ENCODE data around the gene PNPLA1. TPM values are rescaled to one million over a fixed set of nuclear protein-coding genes. Genes with fewer than 3 reads are reported as not detected.

The PNPLA1 gene
- total RNA-seq, 4 donors from 2014 or later, result 0.59 to 0.64 TPM; not detected in 2

DNA sequence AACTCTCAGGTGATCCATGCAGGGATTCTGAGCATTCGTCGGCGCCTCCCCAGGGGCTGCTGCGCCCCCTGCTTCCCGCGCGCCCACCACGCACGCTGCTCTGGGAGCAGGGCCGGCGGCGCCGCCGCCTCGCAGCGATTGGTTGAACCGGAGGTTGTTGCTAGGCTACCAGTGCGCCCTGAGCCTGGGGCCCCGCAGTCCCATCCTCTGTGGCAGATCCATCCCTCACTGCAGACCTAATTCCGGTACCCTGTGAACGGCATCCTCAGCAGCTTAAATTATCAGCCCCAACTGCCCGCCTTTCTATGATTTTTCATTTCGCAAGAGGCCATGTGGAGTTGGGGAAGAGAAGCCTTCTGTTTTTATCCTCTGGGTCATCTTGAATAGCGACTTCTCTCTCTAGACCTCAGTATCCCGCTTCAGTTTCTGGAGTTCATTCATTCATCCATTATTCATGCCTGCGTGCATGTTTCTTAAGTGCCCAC lies 15.4 kb downstream of the PNPLA1 start:
- DNase-seq, result no peak
- Histone ChIP-seq H3K27me3 (peaks cover 0 to 57% (median 2%) of the 10 kb centered on the region in 4 donors), H3K27ac (no peak overlapping the region), H3K9me3 (no peaks in the 10 kb centered on the region), H3K36me3 (no peaks in the 10 kb centered on the region), H3K4me1 (no peaks in the 10 kb centered on the region), H3K4me3 (no peak overlapping the region)
- intact Hi-C loops (cut with DNase I), result no loop called here
- WGBS, 2 donors, result 25 to 30% methylated on average over 11 to 25 of the region's 26 CpGs
- TF ChIP-seq, protein P1, sequence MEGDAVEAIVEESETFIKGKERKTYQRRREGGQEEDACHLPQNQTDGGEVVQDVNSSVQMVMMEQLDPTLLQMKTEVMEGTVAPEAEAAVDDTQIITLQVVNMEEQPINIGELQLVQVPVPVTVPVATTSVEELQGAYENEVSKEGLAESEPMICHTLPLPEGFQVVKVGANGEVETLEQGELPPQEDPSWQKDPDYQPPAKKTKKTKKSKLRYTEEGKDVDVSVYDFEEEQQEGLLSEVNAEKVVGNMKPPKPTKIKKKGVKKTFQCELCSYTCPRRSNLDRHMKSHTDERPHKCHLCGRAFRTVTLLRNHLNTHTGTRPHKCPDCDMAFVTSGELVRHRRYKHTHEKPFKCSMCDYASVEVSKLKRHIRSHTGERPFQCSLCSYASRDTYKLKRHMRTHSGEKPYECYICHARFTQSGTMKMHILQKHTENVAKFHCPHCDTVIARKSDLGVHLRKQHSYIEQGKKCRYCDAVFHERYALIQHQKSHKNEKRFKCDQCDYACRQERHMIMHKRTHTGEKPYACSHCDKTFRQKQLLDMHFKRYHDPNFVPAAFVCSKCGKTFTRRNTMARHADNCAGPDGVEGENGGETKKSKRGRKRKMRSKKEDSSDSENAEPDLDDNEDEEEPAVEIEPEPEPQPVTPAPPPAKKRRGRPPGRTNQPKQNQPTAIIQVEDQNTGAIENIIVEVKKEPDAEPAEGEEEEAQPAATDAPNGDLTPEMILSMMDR (IDR thresholded peaks at IDR 0.05), result no peak
- no peak for TF ChIP-seq POLR2A (IDR thresholded peaks at IDR 0.05)

DNA sequence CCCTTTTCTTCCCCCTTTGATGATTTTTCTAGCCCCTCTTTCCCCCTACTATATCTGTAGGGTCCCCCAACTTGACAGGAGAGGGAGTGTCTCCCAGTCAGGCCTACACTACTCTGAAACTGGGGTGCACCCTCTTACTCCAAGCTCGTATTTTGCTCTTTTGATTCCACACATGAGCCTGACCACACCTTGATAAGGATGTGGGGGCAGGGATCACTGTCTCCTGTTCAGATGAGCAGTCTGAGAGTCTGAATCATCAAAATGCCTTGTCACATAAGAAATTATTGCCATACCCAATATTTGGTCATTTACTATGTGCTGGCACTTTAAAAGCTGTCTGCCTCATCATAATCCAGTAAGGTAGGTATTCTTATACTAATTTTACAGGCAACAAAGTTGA lies 15.9 kb downstream of the PNPLA1 start:
- no peaks in the 10 kb centered on the region for H3K36me3 ChIP-seq
- H3K9me3 ChIP-seq, result no peaks in the 10 kb centered on the region
- WGBS, 2 donors, result 63 to 73% methylated on average over 1 of the region's 1 CpG
- H3K27ac ChIP-seq, result no peak overlapping the region
- no peak for TF ChIP-seq POLR2A (IDR thresholded peaks at IDR 0.05)
- TF ChIP-seq, protein P1 (IDR thresholded peaks at IDR 0.05), result no peak
- H3K27me3 ChIP-seq, result peaks cover 0 to 56% (median 2%) of the 10 kb centered on the region in 4 donors
- no peaks in the 10 kb centered on the region for H3K4me1 ChIP-seq
- DNase-seq, result no peak
- no peak overlapping the region for H3K4me3 ChIP-seq
- intact Hi-C loops (cut with DNase I), result no loop called here

DNA sequence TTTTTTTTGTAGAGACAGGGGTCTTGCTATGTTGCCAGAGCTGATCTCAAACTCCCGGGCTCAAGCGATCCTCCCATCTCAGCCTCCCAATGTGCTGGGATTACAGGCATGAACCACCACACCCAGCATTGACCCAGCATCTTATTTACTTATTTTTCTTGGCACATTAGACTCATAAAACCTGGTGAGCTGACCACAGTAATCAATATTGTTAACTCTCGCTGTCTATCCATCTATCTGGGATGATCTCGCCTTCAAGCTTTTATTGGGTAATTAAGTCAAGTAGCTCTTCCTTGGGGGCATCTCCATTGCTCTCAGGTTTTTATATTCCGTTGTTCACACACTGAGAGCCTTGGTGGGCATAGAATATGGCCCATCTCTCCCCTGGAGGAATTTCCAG lies 17.0 kb downstream of the PNPLA1 start:
- Histone ChIP-seq H3K27me3 (peaks cover 0 to 60% (median 2%) of the 10 kb centered on the region in 4 donors), H3K27ac (no peak overlapping the region), H3K4me1 (no peaks in the 10 kb centered on the region), H3K4me3 (no peak overlapping the region), H3K9me3 (no peaks in the 10 kb centered on the region), H3K36me3 (no peaks in the 10 kb centered on the region)
- intact Hi-C loops (cut with DNase I), result no loop called here
- no peak for DNase-seq
- 72 to 85% methylated on average over 5 of the region's 5 CpGs for WGBS, 2 donors
- TF ChIP-seq, protein P1 (IDR thresholded peaks at IDR 0.05), result no peak
- TF ChIP-seq POLR2A (IDR thresholded peaks at IDR 0.05), result no peak

DNA sequence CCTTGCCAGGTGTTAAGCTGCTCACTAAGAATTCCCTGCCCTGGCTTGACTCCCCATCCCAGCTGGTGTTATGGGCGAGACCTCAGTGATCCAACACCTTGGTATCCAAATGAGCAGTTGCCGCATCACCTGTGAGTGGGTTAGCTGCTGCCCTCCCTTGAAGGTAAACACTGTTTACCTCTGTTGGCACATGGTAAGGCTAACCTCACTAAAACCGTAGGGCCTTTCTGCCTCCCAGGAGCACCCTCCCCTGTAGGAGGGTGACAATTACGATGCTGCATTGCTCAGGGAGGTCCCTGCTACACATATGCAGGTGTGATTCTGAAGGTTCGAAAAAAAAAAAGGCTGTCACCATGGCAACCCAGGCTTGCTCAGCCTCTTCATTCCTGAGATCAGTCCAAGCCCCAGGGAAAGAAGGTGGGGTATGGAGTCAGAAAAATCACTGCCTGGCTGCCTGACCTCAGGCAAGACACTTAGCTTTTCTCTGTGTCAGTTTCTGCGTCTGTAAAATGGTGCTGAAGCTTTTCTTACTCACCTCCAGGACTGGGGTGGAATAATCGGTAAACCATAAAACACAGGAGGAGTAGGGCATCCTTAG lies 19.5 kb downstream of the PNPLA1 start:
- no peak for DNase-seq
- no peaks in the 10 kb centered on the region for H3K9me3 ChIP-seq
- no peak overlapping the region for H3K27ac ChIP-seq
- TF ChIP-seq POLR2A (IDR thresholded peaks at IDR 0.05), result no peak
- TF ChIP-seq, protein P1 (IDR thresholded peaks at IDR 0.05), result no peak
- WGBS, 2 donors, result 52 to 59% methylated on average over 4 to 5 of the region's 7 CpGs
- H3K4me1 ChIP-seq, result no peaks in the 10 kb centered on the region
- peaks cover 0 to 42% (median 2%) of the 10 kb centered on the region in 4 donors for H3K27me3 ChIP-seq
- H3K4me3 ChIP-seq, result no peak overlapping the region
- H3K36me3 ChIP-seq, result no peaks in the 10 kb centered on the region
- intact Hi-C loops (cut with DNase I), result no loop called here

DNA sequence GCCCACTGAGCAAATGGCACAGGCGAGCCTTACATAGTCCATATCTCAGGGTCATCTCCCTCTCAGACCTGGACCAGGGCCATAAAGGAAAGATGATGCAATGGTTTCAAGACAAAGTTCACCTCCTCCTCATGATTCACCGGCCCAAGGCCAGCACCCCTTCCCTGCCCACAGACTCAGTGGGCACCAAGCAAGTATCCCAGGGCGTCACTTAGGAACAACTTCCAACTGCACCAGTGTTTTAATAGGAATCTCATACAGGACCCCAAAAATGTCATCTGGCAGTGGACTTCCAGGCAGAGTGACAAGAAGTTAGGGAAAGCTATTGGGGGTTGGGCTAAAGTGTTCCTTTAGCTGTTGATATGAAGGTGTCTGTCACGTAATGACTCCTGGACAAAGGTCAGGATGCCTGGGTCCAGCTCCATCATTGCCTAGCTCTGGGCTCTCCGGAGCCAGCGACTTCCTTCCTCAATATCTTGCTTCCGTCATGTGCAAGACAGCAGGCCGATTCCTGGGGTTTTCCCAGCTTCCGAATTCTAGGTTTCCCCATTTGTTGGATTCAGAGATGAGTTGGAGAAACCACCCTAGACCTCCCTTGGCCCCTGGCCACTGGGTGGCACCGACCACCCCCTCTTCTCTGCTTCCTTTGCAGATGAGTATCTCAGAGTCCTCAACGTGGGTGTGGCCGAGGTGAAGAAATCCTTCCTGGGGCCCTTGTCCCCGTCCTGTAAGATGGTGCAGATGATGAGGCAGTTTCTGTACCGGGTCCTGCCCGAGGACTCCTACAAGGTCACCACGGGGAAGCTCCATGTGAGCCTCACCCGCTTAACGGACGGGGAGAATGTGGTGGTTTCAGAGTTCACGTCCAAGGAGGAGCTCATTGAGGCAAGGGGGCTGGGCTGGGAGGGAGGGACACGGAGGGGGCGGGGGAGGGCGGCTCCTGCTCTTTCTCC lies 21.1 kb downstream of the PNPLA1 start:
- WGBS, 2 donors, result 64 to 79% methylated on average over 7 to 10 of the region's 23 CpGs
- Histone ChIP-seq H3K36me3 (no peaks in the 10 kb centered on the region), H3K4me3 (no peak overlapping the region), H3K9me3 (no peaks in the 10 kb centered on the region), H3K27me3 (peaks cover 0 to 26% (median 0%) of the 10 kb centered on the region in 4 donors), H3K27ac (no peak overlapping the region), H3K4me1 (no peaks in the 10 kb centered on the region)
- intact Hi-C loops (cut with DNase I), result no loop called here
- no peak for TF ChIP-seq POLR2A (IDR thresholded peaks at IDR 0.05)
- TF ChIP-seq, protein P1 (IDR thresholded peaks at IDR 0.05), result no peak
- DNase-seq, result no peak

Measured in esophagus squamous epithelium (tissue), 5 donors.